Liver (tissue), 2 donors: ENCODE measurements around the gene CPA1.

Source experiments
- RAD21 ChIP-seq, 2 donors: IDR thresholded peaks; 2 replicates each; pipeline ENCODE4 v1.6.1; 2016; ENCODE audit warnings: antibody characterized with exemption in 2 of 2, mild to moderate bottlenecking in 2 of 2
- SP1 ChIP-seq: IDR thresholded peaks from 2 replicates; pipeline ENCODE4 v1.6.1; 2018; ENCODE audit warnings: antibody characterized with exemption, mild to moderate bottlenecking
- ZBTB33 ChIP-seq: IDR thresholded peaks from 2 replicates; pipeline ENCODE4 v1.6.1; 2016; ENCODE audit warnings: antibody characterized with exemption
- donor health status: healthy.

GRCh38 chr7:130396109-130396508 lies 15.8 kb downstream of the CPA1 start:
- TF ChIP-seq RAD21 (IDR thresholded peaks at IDR 0.05) (no peak), SP1 (no peak), ZBTB33 (no peak)
